Endodermal cell (in vitro differentiated cells): ENCODE measurements around the gene TSPAN9. TPM values are rescaled to one million over a fixed set of nuclear protein-coding genes. Genes with fewer than 3 reads are reported as not detected.

ENCODE experiments used
- DNase-seq: peaks from one replicate; pipeline ENCODE4 v3.0.0-alpha.2; 2017
- H3K27ac ChIP-seq: 2 replicates; pipeline ENCODE4 v1.5.1; 2013; ENCODE audit warnings: mild to moderate bottlenecking, low read depth, low read length, moderate library complexity
- H3K27me3 ChIP-seq: 2 replicates; pipeline ENCODE4 v1.6.1; 2013; ENCODE audit warnings: mild to moderate bottlenecking, low read length, moderate library complexity; ENCODE audit not compliant: insufficient read depth, control insufficient read depth, poor library complexity, severe bottlenecking
- H3K36me3 ChIP-seq: 2 replicates; pipeline ENCODE4 v1.7.0; 2013; ENCODE audit warnings: mild to moderate bottlenecking, low read length, moderate library complexity; ENCODE audit not compliant: control insufficient read depth, insufficient read depth
- H3K4me1 ChIP-seq: one replicate; pipeline ENCODE4 v1.7.0; 2013; ENCODE audit warnings: low read length; ENCODE audit not compliant: control insufficient read depth, insufficient read depth
- H3K4me3 ChIP-seq: 2 replicates; pipeline ENCODE4 v1.5.1; 2013; ENCODE audit warnings: mild to moderate bottlenecking, low read length, moderate library complexity
- H3K9ac ChIP-seq: 2 replicates; pipeline ENCODE4 v1.6.1; 2013; ENCODE audit warnings: mild to moderate bottlenecking, low read length, moderate library complexity; ENCODE audit not compliant: poor library complexity, severe bottlenecking; ENCODE audit errors: extremely low read depth
- H3K9me3 ChIP-seq: 2 replicates; pipeline ENCODE4 v1.6.1; 2013; ENCODE audit warnings: mild to moderate bottlenecking, low read length, moderate library complexity; ENCODE audit not compliant: control insufficient read depth
- H3K27ac Mint-ChIP-seq: 2 replicates; pipeline ENCODE4 v1.8.0; 2020; ENCODE audit warnings: mixed read lengths
- H3K27me3 Mint-ChIP-seq: 2 replicates; pipeline ENCODE4 v1.8.0; 2021; ENCODE audit warnings: mild to moderate bottlenecking, mixed read lengths; ENCODE audit not compliant: insufficient read depth
- H3K36me3 Mint-ChIP-seq: 2 replicates; pipeline ENCODE4 v1.8.0; 2020; ENCODE audit warnings: low read depth, mixed read lengths
- H3K4me1 Mint-ChIP-seq: 2 replicates; pipeline ENCODE4 v1.8.0; 2020; ENCODE audit warnings: mixed read lengths
- H3K4me3 Mint-ChIP-seq: 2 replicates; pipeline ENCODE4 v1.8.0; 2020; ENCODE audit warnings: mild to moderate bottlenecking, moderate library complexity, mixed read lengths
- H3K9me3 Mint-ChIP-seq: 2 replicates; pipeline ENCODE4 v1.8.0; 2020; ENCODE audit warnings: mild to moderate bottlenecking, mixed read lengths
- WGBS, 2 experiments: methylation state at CpG; one replicate each; pipeline versions ENCODE4 v1.1.5 to v1.1.7; 2013; ENCODE audit warnings: missing lambda C conversion rate in 2 of 2, mixed read lengths in 1 of 2; ENCODE audit not compliant: insufficient coverage in 1 of 2, insufficient read length in 1 of 2; 5-methylcytosine and 5-hydroxymethylcytosine counted together
- total RNA-seq, 2 donors: library from RNA; stranded (reverse); fragmentation: NEBNext Ultra II Directional in 1 of 2; extraction: Animal tissue kit (Norgen Biotek cat#: 25700) in 1 of 2; gene quantifications; 2 replicates in 1 of 2; 3 replicates in 1 of 2; pipeline ENCODE4 v1.2.1, GENCODE V29; 2021
- TF ChIP-seq, protein P1 (sequence below): fragments of 200-600 bp; sonication (generic); conservative IDR thresholded peaks from 2 replicates; pipeline ENCODE4 v1.5.0; 2021; ENCODE audit warnings: antibody characterized with exemption, mild to moderate bottlenecking

TSPAN9 gene
- total RNA-seq, 2 donors from 2014 or later: 31.9 to 80.8 TPM

DNA sequence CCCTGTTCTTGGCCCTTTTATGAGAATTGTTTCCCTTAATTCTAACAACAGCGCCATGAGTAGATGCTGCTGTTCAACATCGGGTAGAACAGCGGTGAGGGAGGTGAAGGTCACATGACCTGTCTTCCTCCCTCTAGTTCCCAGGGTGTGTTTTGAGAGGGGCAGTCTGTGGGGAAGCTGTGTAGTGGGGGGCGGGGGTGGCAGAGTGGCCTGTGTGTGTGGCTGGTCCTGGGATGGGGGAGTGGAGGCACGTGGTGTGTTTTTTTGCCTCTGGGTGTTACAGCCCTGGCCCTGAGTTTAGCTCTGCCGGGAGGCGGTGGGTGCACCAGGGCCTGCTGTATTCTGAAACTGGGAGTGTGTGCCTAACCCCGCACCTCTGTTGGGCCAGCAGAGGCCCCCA is 202.7 kb downstream of the TSPAN9 start:
- no peak for DNase-seq
- TF ChIP-seq, protein P1, sequence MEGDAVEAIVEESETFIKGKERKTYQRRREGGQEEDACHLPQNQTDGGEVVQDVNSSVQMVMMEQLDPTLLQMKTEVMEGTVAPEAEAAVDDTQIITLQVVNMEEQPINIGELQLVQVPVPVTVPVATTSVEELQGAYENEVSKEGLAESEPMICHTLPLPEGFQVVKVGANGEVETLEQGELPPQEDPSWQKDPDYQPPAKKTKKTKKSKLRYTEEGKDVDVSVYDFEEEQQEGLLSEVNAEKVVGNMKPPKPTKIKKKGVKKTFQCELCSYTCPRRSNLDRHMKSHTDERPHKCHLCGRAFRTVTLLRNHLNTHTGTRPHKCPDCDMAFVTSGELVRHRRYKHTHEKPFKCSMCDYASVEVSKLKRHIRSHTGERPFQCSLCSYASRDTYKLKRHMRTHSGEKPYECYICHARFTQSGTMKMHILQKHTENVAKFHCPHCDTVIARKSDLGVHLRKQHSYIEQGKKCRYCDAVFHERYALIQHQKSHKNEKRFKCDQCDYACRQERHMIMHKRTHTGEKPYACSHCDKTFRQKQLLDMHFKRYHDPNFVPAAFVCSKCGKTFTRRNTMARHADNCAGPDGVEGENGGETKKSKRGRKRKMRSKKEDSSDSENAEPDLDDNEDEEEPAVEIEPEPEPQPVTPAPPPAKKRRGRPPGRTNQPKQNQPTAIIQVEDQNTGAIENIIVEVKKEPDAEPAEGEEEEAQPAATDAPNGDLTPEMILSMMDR: no peak
- Histone ChIP-seq H3K27ac (no peak overlapping the region), H3K4me3 (no peak overlapping the region), H3K4me1 (no peaks in the 10 kb centered on the region), H3K27me3 (no peaks in the 10 kb centered on the region), H3K36me3 (no peaks in the 10 kb centered on the region), H3K9me3 (no peaks in the 10 kb centered on the region), H3K9ac (no peak overlapping the region)
- peak overlapping the region; percentile 31 for H3K27ac Mint-ChIP-seq
- no peaks in the 10 kb centered on the region for H3K27me3 Mint-ChIP-seq
- peaks cover 4% of the 10 kb centered on the region for H3K4me1 Mint-ChIP-seq
- peaks cover 32% of the 10 kb centered on the region for H3K36me3 Mint-ChIP-seq
- no peak overlapping the region for H3K4me3 Mint-ChIP-seq
- 87 to 91% methylated on average over 4 to 8 of the region's 8 CpGs for WGBS, 2 experiments
- no peaks in the 10 kb centered on the region for H3K9me3 Mint-ChIP-seq

DNA sequence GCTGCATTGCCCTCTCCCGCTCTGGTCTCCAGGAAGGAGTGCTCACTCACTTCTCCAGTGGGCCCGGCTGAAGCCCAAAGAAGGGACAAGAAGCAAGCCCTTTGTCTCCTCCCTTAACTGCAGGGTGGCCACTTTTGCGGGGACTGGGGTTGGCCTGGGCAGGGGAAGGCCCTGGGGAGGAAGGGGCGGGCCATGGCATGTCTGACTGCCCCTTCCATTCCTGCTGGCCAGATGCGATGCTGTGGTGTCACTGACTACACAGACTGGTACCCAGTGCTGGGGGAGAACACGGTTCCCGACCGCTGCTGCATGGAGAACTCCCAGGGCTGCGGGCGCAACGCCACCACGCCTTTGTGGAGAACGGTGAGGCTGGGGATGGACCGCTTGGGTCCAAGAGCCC is 203.8 kb downstream of the TSPAN9 start:
- H3K36me3 ChIP-seq: no peaks in the 10 kb centered on the region
- H3K4me3 ChIP-seq: no peak overlapping the region
- no peak overlapping the region for H3K27ac ChIP-seq
- H3K27me3 ChIP-seq: no peaks in the 10 kb centered on the region
- Mint-ChIP-seq H3K4me3 (no peak overlapping the region), H3K9me3 (no peaks in the 10 kb centered on the region), H3K36me3 (peaks cover 35% of the 10 kb centered on the region), H3K4me1 (no peaks in the 10 kb centered on the region), H3K27me3 (no peaks in the 10 kb centered on the region), H3K27ac (no peak overlapping the region)
- H3K4me1 ChIP-seq: no peaks in the 10 kb centered on the region
- DNase-seq: no peak
- WGBS, 2 experiments: 93 to 96% methylated on average over 9 to 14 of the region's 14 CpGs
- H3K9me3 ChIP-seq: no peaks in the 10 kb centered on the region
- no peak overlapping the region for H3K9ac ChIP-seq
- TF ChIP-seq, protein P1: no peak

DNA sequence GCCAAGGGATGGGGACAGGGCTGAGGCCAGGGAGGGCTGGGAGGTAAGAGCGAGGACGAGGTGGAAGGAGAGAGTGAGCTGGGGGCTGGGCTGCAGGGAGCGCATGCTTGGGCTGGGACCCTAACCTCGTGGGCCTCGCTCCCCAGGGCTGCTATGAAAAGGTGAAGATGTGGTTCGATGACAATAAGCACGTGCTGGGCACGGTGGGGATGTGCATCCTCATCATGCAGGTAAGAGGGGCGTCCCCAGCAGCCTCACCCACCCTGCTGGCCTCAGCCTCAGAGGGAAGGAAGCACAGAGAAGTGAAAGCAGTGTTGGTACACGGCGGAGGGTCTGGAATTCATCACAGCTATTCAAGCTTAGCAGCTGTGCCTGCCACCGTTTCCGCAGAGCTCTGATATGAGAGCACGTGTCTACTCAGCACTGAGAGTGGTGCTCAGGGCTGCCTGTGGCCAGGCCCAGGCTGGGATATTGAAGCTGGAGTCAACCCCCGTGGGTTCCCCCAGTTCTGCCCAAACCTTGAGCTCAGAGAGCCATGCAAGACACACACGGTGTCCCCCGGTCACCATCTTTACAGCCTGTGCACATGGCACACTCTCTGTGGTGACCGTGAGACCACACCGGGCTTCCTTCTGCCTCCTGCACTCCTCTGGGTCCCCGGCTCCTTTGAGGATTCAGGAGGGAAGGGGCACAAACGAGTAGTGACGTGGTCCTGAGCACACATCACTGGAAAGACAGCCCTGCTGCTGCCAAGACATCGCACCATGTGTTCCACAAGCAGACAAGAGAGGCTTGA is 204.6 kb downstream of the TSPAN9 start:
- DNase-seq: no peak
- TF ChIP-seq, protein P1: no peak
- H3K27ac ChIP-seq: peak overlapping the region; percentile 36
- WGBS, 2 experiments: 93 to 97% methylated on average over 21 to 23 of the region's 23 CpGs
- H3K27me3 ChIP-seq: no peaks in the 10 kb centered on the region
- H3K9me3 Mint-ChIP-seq: no peaks in the 10 kb centered on the region
- no peaks in the 10 kb centered on the region for H3K36me3 ChIP-seq
- no peak overlapping the region for H3K4me3 Mint-ChIP-seq
- no peaks in the 10 kb centered on the region for H3K4me1 Mint-ChIP-seq
- no peak overlapping the region for H3K27ac Mint-ChIP-seq
- no peak overlapping the region for H3K9ac ChIP-seq
- no peaks in the 10 kb centered on the region for H3K9me3 ChIP-seq
- H3K36me3 Mint-ChIP-seq: peaks cover 35% of the 10 kb centered on the region
- no peaks in the 10 kb centered on the region for H3K4me1 ChIP-seq
- H3K4me3 ChIP-seq: no peak overlapping the region
- no peaks in the 10 kb centered on the region for H3K27me3 Mint-ChIP-seq
